SU-DHL-6 (cell line): ENCODE data around the gene TEX54.
"Not testable (repeated sequence)": the region's sequence is repeated elsewhere in the genome, so short reads cannot be mapped to it uniquely, and the experiment has no call there.

Source experiments
- H2AFZ ChIP-seq: fragments of 200-600 bp; sonication (generic); 2 replicates; pipeline ENCODE4 v1.6.1; 2014; ENCODE audit warnings: low read depth, mild to moderate bottlenecking, moderate library complexity, mixed read lengths, antibody characterized with exemption, low read length; ENCODE audit not compliant: severe bottlenecking
- H3F3A ChIP-seq: fragments of 200-600 bp; shearing (Covaris generic); 2 replicates; pipeline ENCODE4 v1.6.0; 2016; ENCODE audit warnings: antibody characterized with exemption, mild to moderate bottlenecking; ENCODE audit not compliant: insufficient read depth
- H3K27ac ChIP-seq: fragments of 200-600 bp; sonication (generic); 2 replicates; pipeline ENCODE4 v1.5.1; 2016; ENCODE audit warnings: low read depth, mild to moderate bottlenecking, low read length, moderate library complexity, mixed read lengths
- H3K27me3 ChIP-seq: fragments of 200-600 bp; sonication (generic), shearing (Covaris generic); 2 replicates; pipeline ENCODE4 v1.6.0; 2014; ENCODE audit warnings: mild to moderate bottlenecking, low read length
- H3K36me3 ChIP-seq: fragments of 200-600 bp; sonication (generic); 2 replicates; pipeline ENCODE4 v1.6.1; 2014; ENCODE audit warnings: mild to moderate bottlenecking, low read length, mixed read lengths
- H3K4me2 ChIP-seq: fragments of 300-600, 200-600 bp; shearing (Covaris generic), sonication (generic); 2 replicates; pipeline ENCODE4 v1.6.0; 2014; ENCODE audit warnings: low read length, low read depth, mild to moderate bottlenecking; ENCODE audit not compliant: poor library complexity, severe bottlenecking
- H3K4me3 ChIP-seq: fragments of 200-600 bp; sonication (generic); 2 replicates; pipeline ENCODE4 v1.5.1; 2014; ENCODE audit warnings: antibody characterized with exemption, low read length, mild to moderate bottlenecking, mixed read lengths; ENCODE audit not compliant: insufficient read depth, poor library complexity, severe bottlenecking
- H3K79me2 ChIP-seq: fragments of 200-600 bp; sonication (generic); 2 replicates; pipeline ENCODE4 v1.6.1; 2014; ENCODE audit warnings: mild to moderate bottlenecking, low read length, moderate library complexity; ENCODE audit not compliant: insufficient read depth
- H3K9ac ChIP-seq: fragments of 200-600 bp; sonication (generic); 2 replicates; pipeline ENCODE4 v1.7.0; 2014; ENCODE audit warnings: mild to moderate bottlenecking, low read length
- H3K9me2 ChIP-seq: fragments of 200-600 bp; sonication (generic); replicated peaks from 2 replicates; pipeline ENCODE4 v1.6.1; 2014; ENCODE audit warnings: low read length; ENCODE audit not compliant: insufficient read depth
- H3K9me3 ChIP-seq: fragments of 200-600 bp; sonication (generic); 2 replicates; pipeline ENCODE4 v1.6.1; 2014; ENCODE audit warnings: low read length, mixed read lengths; ENCODE audit not compliant: insufficient read depth
- H4K20me1 ChIP-seq: fragments of 200-600 bp; sonication (generic); 2 replicates; pipeline ENCODE4 v1.6.1; 2014; ENCODE audit warnings: low read depth, mild to moderate bottlenecking, antibody characterized with exemption, low read length, moderate library complexity, mixed read lengths
- CTCF ChIP-seq: fragments of 200-600 bp; sonication (generic); IDR thresholded peaks from one replicate; pipeline ENCODE4 v1.5.1; 2017; ENCODE audit warnings: antibody characterized with exemption, mild to moderate bottlenecking, low read length, moderate library complexity; ENCODE audit not compliant: insufficient read depth, poor library complexity, severe bottlenecking
- EZH2phosphoT487 ChIP-seq: fragments of 200-600 bp; sonication (generic), shearing (Covaris generic); conservative IDR thresholded peaks from 2 replicates; pipeline ENCODE4 v1.6.1; 2018; ENCODE audit warnings: mild to moderate bottlenecking, antibody characterized with exemption, low read length, moderate library complexity, mixed read lengths

Gene TEX54

GRCh38 chr11:62835336-62835735 lies 2.7 kb upstream of the TEX54 start:
- Histone ChIP-seq H3K79me2 (peaks cover 42% of the 10 kb centered on the region), H3K9me3 (no peaks in the 10 kb centered on the region), H3K4me2 (no peak overlapping the region), H3K9me2 (no peaks in the 10 kb centered on the region), H3F3A (peaks cover 16% of the 10 kb centered on the region), H3K27ac (no peak overlapping the region), H4K20me1 (no peaks in the 10 kb centered on the region), H3K9ac (no peak overlapping the region), H3K27me3 (no peaks in the 10 kb centered on the region), H2AFZ (no peak overlapping the region), H3K36me3 (0 out of 2 replicates have a peak, but pooled peaks cover 3% of the 10 kb centered on the region), H3K4me3 (no peak overlapping the region)
- no peak for TF ChIP-seq EZH2phosphoT487
- no peak for TF ChIP-seq CTCF

GRCh38 chr11:62831520-62832335 lies 913 bp downstream of the TEX54 start, which contains the start of gene STX5:
STX5 (minus strand) TSS chr11:62832051; CDS start chr11:62831243, 808 bp downstream.
- Histone ChIP-seq H3K9ac (peak within 1 kb of the TSS; percentile 81), H3K27me3 (no peaks in the 10 kb centered on the region), H3K9me2 (no peaks in the 10 kb centered on the region), H3K27ac (peak within 1 kb of the TSS; percentile 64), H3K4me3 (peak within 1 kb of the TSS; percentile 87), H3K4me2 (peak within 1 kb of the TSS; percentile 87), H3F3A (peaks cover 7% of the 10 kb centered on the region; the same call in 1 of the 2 replicates), H3K79me2 (peaks cover 35% of the 10 kb centered on the region), H3K36me3 (0 out of 2 replicates have a peak, but pooled peaks cover 3% of the 10 kb centered on the region), H4K20me1 (no peaks in the 10 kb centered on the region), H2AFZ (no peak within 1 kb of the TSS), H3K9me3 (no peaks in the 10 kb centered on the region)
- no peak for TF ChIP-seq CTCF
- TF ChIP-seq EZH2phosphoT487: no peak

GRCh38 chr11:62830904-62831519 lies 1.6 kb downstream of the TEX54 start:
- Histone ChIP-seq H3K9me2 (no peaks in the 10 kb centered on the region), H3K79me2 (peaks cover 28% of the 10 kb centered on the region), H3K27me3 (no peaks in the 10 kb centered on the region), H4K20me1 (no peaks in the 10 kb centered on the region), H2AFZ (no peak overlapping the region), H3K9ac (peak overlapping the region; percentile 81), H3K9me3 (no peaks in the 10 kb centered on the region), H3F3A (peaks cover 7% of the 10 kb centered on the region; the same call in 1 of the 2 replicates), H3K4me3 (peak overlapping the region; percentile 87), H3K36me3 (0 out of 2 replicates have a peak, but pooled peaks cover 3% of the 10 kb centered on the region), H3K4me2 (peak overlapping the region; percentile 87), H3K27ac (peak overlapping the region; percentile 51)
- no peak for TF ChIP-seq CTCF
- TF ChIP-seq EZH2phosphoT487: no peak

GRCh38 chr11:62828130-62828529 lies 4.5 kb downstream of the TEX54 start:
- H3K4me2 ChIP-seq, H3K4me3 ChIP-seq, H3K9me3 ChIP-seq, H3K27me3 ChIP-seq, H3K9ac ChIP-seq, H2AFZ ChIP-seq, H3K9me2 ChIP-seq, H3F3A ChIP-seq, H4K20me1 ChIP-seq, H3K27ac ChIP-seq, H3K36me3 ChIP-seq: not testable (repeated sequence)
- H3K79me2 ChIP-seq: peaks cover 28% of the 10 kb centered on the region
